Neural cell (in vitro differentiated cells): Measurements from ENCODE around the gene HES3.

Experiments
- CTCF ChIP-seq: fragments of 450-650 bp; IDR thresholded peaks from 2 replicates; pipeline ENCODE4 v1.5.1; 2014; ENCODE audit warnings: antibody characterized with exemption, mild to moderate bottlenecking, moderate library complexity; ENCODE audit not compliant: poor library complexity, severe bottlenecking
- EP300 ChIP-seq: fragments of 450-650 bp; conservative IDR thresholded peaks from 2 replicates; pipeline ENCODE4 v1.6.1; 2014; ENCODE audit warnings: antibody characterized with exemption, mild to moderate bottlenecking, moderate library complexity; ENCODE audit not compliant: poor library complexity, severe bottlenecking
- POLR2AphosphoS5 ChIP-seq: IDR thresholded peaks from 2 replicates; pipeline ENCODE4 v1.6.1; 2012
- SMC3 ChIP-seq: fragments of 450-650 bp; conservative IDR thresholded peaks from 2 replicates; pipeline ENCODE4 v1.6.1; 2014; ENCODE audit warnings: antibody characterized with exemption, mild to moderate bottlenecking, moderate library complexity; ENCODE audit not compliant: poor library complexity

GRCh38 chr1:6273380-6273891, 29.5 kb downstream of the HES3 start:
- TF ChIP-seq POLR2AphosphoS5, result no peak
- no peak for TF ChIP-seq CTCF
- TF ChIP-seq EP300, result no peak
- TF ChIP-seq SMC3, result no peak
